ENCODE data around the gene CELF2.

Gene CELF2

GRCh38 chr10:10985361-10985760, 32.3 kb upstream of the CELF2 start:
- Histone ChIP-seq H3K79me2 (ENCODE audit: control insufficient read depth, low read length) (no peaks in the 10 kb centered on the region), H3K4me1 (ENCODE audit: control insufficient read depth, low read length) (no peaks in the 10 kb centered on the region), H3K4me2 (ENCODE audit: low read length) (no peak overlapping the region), H3K36me3 (ENCODE audit: control insufficient read depth, low read length) (no peaks in the 10 kb centered on the region), H3K9me3 (ENCODE audit: control insufficient read depth, insufficient read depth, low read length) (no peaks in the 10 kb centered on the region), H3K4me3 (ENCODE audit: low read length) (no peak overlapping the region), H3K27me3 (ENCODE audit: control insufficient read depth, low read length) (no peaks in the 10 kb centered on the region), H4K20me1 (ENCODE audit: control insufficient read depth, insufficient read depth, low read depth, low read length) (no peaks in the 10 kb centered on the region), H3K27ac (ENCODE audit: low read depth, low read length) (no peak overlapping the region), H3K9me2 (replicated peaks; ENCODE audit: control insufficient read depth, low read length) (no peaks in the 10 kb centered on the region), H3F3A (ENCODE audit: control insufficient read depth, insufficient read depth) (no peaks in the 10 kb centered on the region)
- TF ChIP-seq CTCF (IDR thresholded peaks at IDR 0.05; ENCODE audit: low read depth, low read length, poor library complexity, severe bottlenecking) (no peak), EZH2phosphoT487 (IDR thresholded peaks at IDR 0.05; ENCODE audit: borderline replicate concordance, low read length) (no peak)

GRCh38 chr10:10986606-10987005, 31.1 kb upstream of the CELF2 start:
- Histone ChIP-seq H3K36me3 (ENCODE audit: control insufficient read depth, low read length) (no peaks in the 10 kb centered on the region), H3K4me3 (ENCODE audit: low read length) (no peak overlapping the region), H3K4me2 (ENCODE audit: low read length) (no peak overlapping the region), H3K9me3 (ENCODE audit: control insufficient read depth, insufficient read depth, low read length) (no peaks in the 10 kb centered on the region), H3K79me2 (ENCODE audit: control insufficient read depth, low read length) (no peaks in the 10 kb centered on the region), H3K27me3 (ENCODE audit: control insufficient read depth, low read length) (no peaks in the 10 kb centered on the region), H3F3A (ENCODE audit: control insufficient read depth, insufficient read depth) (no peaks in the 10 kb centered on the region), H3K4me1 (ENCODE audit: control insufficient read depth, low read length) (no peaks in the 10 kb centered on the region), H4K20me1 (ENCODE audit: control insufficient read depth, insufficient read depth, low read depth, low read length) (no peaks in the 10 kb centered on the region), H3K27ac (ENCODE audit: low read depth, low read length) (no peak overlapping the region), H3K9me2 (replicated peaks; ENCODE audit: control insufficient read depth, low read length) (no peaks in the 10 kb centered on the region)
- TF ChIP-seq EZH2phosphoT487 (IDR thresholded peaks at IDR 0.05; ENCODE audit: borderline replicate concordance, low read length), result no peak
- TF ChIP-seq CTCF (IDR thresholded peaks at IDR 0.05; ENCODE audit: low read depth, low read length, poor library complexity, severe bottlenecking), result no peak

- H3K9me3 ChIP-seq (ENCODE audit: control insufficient read depth, insufficient read depth, low read length), result no peaks in the 10 kb centered on the region
- TF ChIP-seq EZH2phosphoT487 (IDR thresholded peaks at IDR 0.05; ENCODE audit: borderline replicate concordance, low read length) (no peak), CTCF (IDR thresholded peaks at IDR 0.05; ENCODE audit: low read depth, low read length, poor library complexity, severe bottlenecking) (no peak)
- H4K20me1 ChIP-seq (ENCODE audit: control insufficient read depth, insufficient read depth, low read depth, low read length), result no peaks in the 10 kb centered on the region
- no peaks in the 10 kb centered on the region for H3K27me3 ChIP-seq (ENCODE audit: control insufficient read depth, low read length)
- H3K4me2 ChIP-seq (ENCODE audit: low read length), result no peak overlapping the region
- H3K4me3 ChIP-seq (ENCODE audit: low read length), result no peak overlapping the region
- no peaks in the 10 kb centered on the region for H3F3A ChIP-seq (ENCODE audit: control insufficient read depth, insufficient read depth)
- H3K9me2 ChIP-seq (replicated peaks; ENCODE audit: control insufficient read depth, low read length), result no peaks in the 10 kb centered on the region
- H3K79me2 ChIP-seq (ENCODE audit: control insufficient read depth, low read length), result no peaks in the 10 kb centered on the region
- no peaks in the 10 kb centered on the region for H3K36me3 ChIP-seq (ENCODE audit: control insufficient read depth, low read length)
- H3K4me1 ChIP-seq (ENCODE audit: control insufficient read depth, low read length), result no peaks in the 10 kb centered on the region
- H3K27ac ChIP-seq (ENCODE audit: low read depth, low read length), result no peak overlapping the region
These were observed 30.6 kb upstream of the CELF2 start for GRCh38 chr10:10987111-10987510.

- Histone ChIP-seq H3K9me3 (ENCODE audit: control insufficient read depth, insufficient read depth, low read length) (no peaks in the 10 kb centered on the region), H3K27ac (ENCODE audit: low read depth, low read length) (no peak overlapping the region), H3K4me2 (ENCODE audit: low read length) (no peak overlapping the region), H3K79me2 (ENCODE audit: control insufficient read depth, low read length) (no peaks in the 10 kb centered on the region), H3K36me3 (ENCODE audit: control insufficient read depth, low read length) (no peaks in the 10 kb centered on the region), H3F3A (ENCODE audit: control insufficient read depth, insufficient read depth) (no peaks in the 10 kb centered on the region), H3K4me3 (ENCODE audit: low read length) (no peak overlapping the region), H3K9me2 (replicated peaks; ENCODE audit: control insufficient read depth, low read length) (no peaks in the 10 kb centered on the region), H4K20me1 (ENCODE audit: control insufficient read depth, insufficient read depth, low read depth, low read length) (no peaks in the 10 kb centered on the region), H3K4me1 (ENCODE audit: control insufficient read depth, low read length) (no peaks in the 10 kb centered on the region), H3K27me3 (ENCODE audit: control insufficient read depth, low read length) (no peaks in the 10 kb centered on the region)
- TF ChIP-seq CTCF (IDR thresholded peaks at IDR 0.05; ENCODE audit: low read depth, low read length, poor library complexity, severe bottlenecking) (no peak), EZH2phosphoT487 (IDR thresholded peaks at IDR 0.05; ENCODE audit: borderline replicate concordance, low read length) (no peak)
These were observed 28.0 kb upstream of the CELF2 start for GRCh38 chr10:10989669-10990068.

All from DOHH2 (cell line).